ENCODE measurements around the gene NMBR.

DNA sequence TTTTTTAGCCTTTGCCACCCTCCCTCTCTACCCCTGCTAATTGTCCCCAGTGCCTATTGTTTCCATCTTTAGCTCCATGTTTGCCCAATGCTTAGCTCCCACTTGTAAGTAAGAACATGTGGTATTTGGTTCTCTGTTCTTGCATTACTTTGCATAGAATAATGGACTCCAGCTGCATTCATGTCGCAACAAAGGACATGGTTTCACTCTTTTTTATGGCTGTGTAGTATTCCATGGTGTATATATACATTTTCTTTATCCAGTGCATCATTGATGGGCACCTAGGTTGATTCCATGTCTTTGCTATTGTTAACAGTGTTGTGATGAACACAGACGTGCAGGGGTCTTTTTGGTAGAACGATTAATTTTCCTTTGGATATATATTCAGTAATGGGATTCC is 118.4 kb downstream of the NMBR start:
- TF ChIP-seq, protein P1, sequence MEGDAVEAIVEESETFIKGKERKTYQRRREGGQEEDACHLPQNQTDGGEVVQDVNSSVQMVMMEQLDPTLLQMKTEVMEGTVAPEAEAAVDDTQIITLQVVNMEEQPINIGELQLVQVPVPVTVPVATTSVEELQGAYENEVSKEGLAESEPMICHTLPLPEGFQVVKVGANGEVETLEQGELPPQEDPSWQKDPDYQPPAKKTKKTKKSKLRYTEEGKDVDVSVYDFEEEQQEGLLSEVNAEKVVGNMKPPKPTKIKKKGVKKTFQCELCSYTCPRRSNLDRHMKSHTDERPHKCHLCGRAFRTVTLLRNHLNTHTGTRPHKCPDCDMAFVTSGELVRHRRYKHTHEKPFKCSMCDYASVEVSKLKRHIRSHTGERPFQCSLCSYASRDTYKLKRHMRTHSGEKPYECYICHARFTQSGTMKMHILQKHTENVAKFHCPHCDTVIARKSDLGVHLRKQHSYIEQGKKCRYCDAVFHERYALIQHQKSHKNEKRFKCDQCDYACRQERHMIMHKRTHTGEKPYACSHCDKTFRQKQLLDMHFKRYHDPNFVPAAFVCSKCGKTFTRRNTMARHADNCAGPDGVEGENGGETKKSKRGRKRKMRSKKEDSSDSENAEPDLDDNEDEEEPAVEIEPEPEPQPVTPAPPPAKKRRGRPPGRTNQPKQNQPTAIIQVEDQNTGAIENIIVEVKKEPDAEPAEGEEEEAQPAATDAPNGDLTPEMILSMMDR (conservative IDR thresholded peaks at IDR 0.05; ENCODE audit: low read depth, low read length), result no peak
- TF ChIP-seq EZH2 (IDR thresholded peaks at IDR 0.05; ENCODE audit: low read length, unreplicated experiment), result no peak
